Keratinocyte (primary cell): ENCODE results near the gene ARL15. TPM values are rescaled to one million over a fixed set of nuclear protein-coding genes. Genes with fewer than 3 reads are reported as not detected.

Experiments used
- DNase-seq: peaks from one replicate; pipeline ENCODE4 v3.0.0-alpha.2; 2011; ENCODE audit warnings: low read depth, missing footprints, low spot score
- FAIRE-seq: peaks from 2 replicates; lab custom pipeline; 2011; peaks lifted over from hg19 to GRCh38; lab: Jason Lieb, UNC
- H2AFZ ChIP-seq: 2 replicates; pipeline ENCODE4 v1.6.0; 2012; ENCODE audit warnings: low read length, control low read depth, inconsistent platforms; ENCODE audit not compliant: control insufficient read depth
- H3K27ac ChIP-seq: 2 replicates; pipeline ENCODE4 v1.5.1; 2011; ENCODE audit warnings: low read length; ENCODE audit not compliant: control insufficient read depth, insufficient read depth
- H3K27me3 ChIP-seq: 3 replicates; pipeline ENCODE4 v1.6.0; 2011; ENCODE audit warnings: low read length; ENCODE audit not compliant: control insufficient read depth, insufficient read depth; ENCODE audit errors: extremely low read depth
- H3K36me3 ChIP-seq, 2 experiments: 2 replicates in 1 of 2; 3 replicates in 1 of 2; pipeline ENCODE4 v1.5.1; 2011; ENCODE audit warnings: low read length in 2 of 2, mild to moderate bottlenecking in 1 of 2; ENCODE audit not compliant: control insufficient read depth in 2 of 2, insufficient read depth in 2 of 2; ENCODE audit errors: extremely low read depth in 1 of 2
- H3K4me1 ChIP-seq: 3 replicates; pipeline ENCODE4 v1.5.1; 2011; ENCODE audit warnings: low read length; ENCODE audit not compliant: control insufficient read depth, insufficient read depth; ENCODE audit errors: extremely low read depth
- H3K4me2 ChIP-seq: 3 replicates; pipeline ENCODE4 v1.6.0; 2011; ENCODE audit warnings: low read depth, low read length; ENCODE audit not compliant: control insufficient read depth, insufficient read depth; ENCODE audit errors: extremely low read depth
- H3K4me3 ChIP-seq, 3 experiments: fragments of 200-600 bp in 1 of 3; sonication (generic) in 1 of 3; 2 replicates in 2 of 3; 3 replicates in 1 of 3; pipeline ENCODE4 v1.5.1; 2011 to 2016; ENCODE audit warnings: low read length in 3 of 3, mild to moderate bottlenecking in 3 of 3, control low read depth in 2 of 3, inconsistent platforms in 1 of 3, low read depth in 1 of 3, mixed read lengths in 1 of 3, mixed run types in 1 of 3, moderate library complexity in 1 of 3; ENCODE audit not compliant: control insufficient read depth in 2 of 3, insufficient read depth in 2 of 3; ENCODE audit errors: extremely low read depth in 1 of 3
- H3K79me2 ChIP-seq: 2 replicates; pipeline ENCODE4 v1.6.0; 2012; ENCODE audit warnings: low read length; ENCODE audit not compliant: control insufficient read depth, insufficient read depth
- H3K9ac ChIP-seq: 3 replicates; pipeline ENCODE4 v1.6.0; 2011; ENCODE audit warnings: low read length; ENCODE audit not compliant: control insufficient read depth, insufficient read depth; ENCODE audit errors: extremely low read depth
- H3K9me1 ChIP-seq: 3 replicates; pipeline ENCODE4 v1.6.0; 2011; ENCODE audit warnings: low read length; ENCODE audit not compliant: control insufficient read depth, insufficient read depth; ENCODE audit errors: extremely low read depth
- H3K9me3 ChIP-seq: 2 replicates; pipeline ENCODE4 v1.5.1; 2012; ENCODE audit warnings: low read depth, low read length; ENCODE audit not compliant: control insufficient read depth
- H4K20me1 ChIP-seq: 3 replicates; pipeline ENCODE4 v1.6.0; 2011; ENCODE audit warnings: low read length; ENCODE audit not compliant: control insufficient read depth, insufficient read depth; ENCODE audit errors: extremely low read depth
- EZH2 ChIP-seq: IDR thresholded peaks from one replicate; pipeline ENCODE4 v1.6.1; 2012; ENCODE audit warnings: inconsistent platforms, mild to moderate bottlenecking, low read length, moderate library complexity
- dilution Hi-C: fragments of 300-500 bp; cut with MboI; formaldehyde crosslinking; loops from one replicate; pipeline ENCODE4 v1.7.0; 2020; ENCODE audit warnings: low sequenced_read_pairs; ENCODE audit not compliant: extremely low pct_ligation_motif_present
- polyA minus RNA-seq, 3 experiments: library from RNA; depleted of rRNA, polyadenylated mRNA; stranded (reverse); fragments of >200 nt; gene quantifications; 1 replicate in 1 of 3; 2 replicates in 1 of 3; 3 replicates in 1 of 3; pipeline ENCODE4 v1.2.3, GENCODE V29; 2011
- polyA plus RNA-seq, 5 experiments: library from polyadenylated mRNA; depleted of rRNA in 3 of 5; stranded (reverse) in 3 of 5; stranded (forward) in 1 of 5; unstranded in 1 of 5; fragments of >200 nt; gene quantifications; 1 replicate in 1 of 5; 2 replicates in 3 of 5; 3 replicates in 1 of 5; pipeline versions ENCODE4 v1.2.1 to v1.2.3, GENCODE V29; 2011 to 2012; ENCODE audit warnings: missing spikeins in 2 of 5, low read depth in 1 of 5, low replicate concordance in 1 of 5
- TF ChIP-seq, protein P1 (sequence below), 3 experiments: IDR thresholded peaks in 1 of 3; conservative IDR thresholded peaks in 1 of 3; optimal IDR thresholded peaks in 1 of 3; 2 replicates in 2 of 3; 3 replicates in 1 of 3; pipeline versions ENCODE3 to v1.5.1; 2011; ENCODE audit warnings: low read length in 3 of 3, mild to moderate bottlenecking in 3 of 3, moderate library complexity in 2 of 3, control low read depth in 1 of 3, inconsistent platforms in 1 of 3; ENCODE audit not compliant: insufficient read depth in 2 of 3; ENCODE audit errors: extremely low read depth in 1 of 3

Gene ARL15
- polyA plus RNA-seq (17.1 to 24.7 TPM (median 19.7 TPM) in 3 replicates), polyA minus RNA-seq (20.1 to 59.1 TPM (median 50.1 TPM) in 3 replicates)
- 1.9 TPM for polyA plus RNA-seq (2011; ENCODE audit: low read depth)
- polyA plus RNA-seq (2011; cell fraction: cytosol; rRNA removed) = 13.7 and 17.9 TPM in 2 replicates
- 12.2 and 15.1 TPM in 2 replicates for polyA plus RNA-seq (2011; cell fraction: nucleus; rRNA removed)
- polyA plus RNA-seq (2012; ENCODE audit: low replicate concordance) = 8.2 and 16.0 TPM in 2 replicates
- 10.7 TPM for polyA minus RNA-seq (2011; cell fraction: cytosol; rRNA and poly(A)+ RNA removed)
- 43.6 and 84.3 TPM in 2 replicates for polyA minus RNA-seq (2011; cell fraction: nucleus; rRNA and poly(A)+ RNA removed)

DNA sequence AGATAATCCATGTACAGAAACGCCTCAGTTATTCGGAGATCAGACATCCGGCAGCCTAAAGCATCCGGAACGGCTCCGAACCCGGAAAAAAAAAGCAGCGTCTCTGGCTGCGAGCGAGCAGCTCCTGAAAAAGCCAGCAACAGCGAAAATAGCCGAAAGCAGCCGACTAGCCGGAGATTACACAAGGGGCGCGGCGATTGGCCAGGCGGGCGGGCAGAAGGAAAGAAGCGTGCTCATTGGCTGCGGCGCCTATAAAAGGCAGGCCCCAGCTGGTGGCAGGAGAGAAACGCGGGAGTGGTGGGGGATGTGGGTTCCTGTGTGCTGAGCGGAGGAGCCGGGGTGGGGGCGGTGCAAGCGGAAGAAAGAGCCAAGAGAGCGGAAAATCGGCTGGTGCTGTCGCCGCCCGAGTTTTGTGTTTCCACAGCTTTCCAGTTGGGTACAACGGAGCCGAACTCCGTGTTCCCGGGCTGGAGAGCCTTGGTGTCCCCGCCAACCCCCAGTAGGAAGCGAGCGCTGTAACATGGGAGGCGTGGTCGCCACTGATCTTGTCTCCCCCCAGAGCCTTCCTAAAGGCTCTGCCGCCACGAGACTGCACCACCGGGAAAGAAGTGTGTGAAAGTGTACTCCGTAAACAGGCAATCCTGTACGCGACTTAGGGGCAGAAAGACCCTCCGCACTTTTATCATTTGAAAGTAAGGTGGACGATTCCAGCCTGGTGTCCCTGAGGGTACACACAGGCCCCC is at the start of gene ARL15:
ARL15 (minus strand) TSS at position 141 of the 743 bp plus-strand sequence.
- Histone ChIP-seq H3K4me2 (peak within 1 kb of the TSS; percentile 100), H3K9me1 (no peaks in the 10 kb centered on the region), H3K79me2 (peaks cover 29% of the 10 kb centered on the region), H3K4me1 (peaks cover 12% of the 10 kb centered on the region), H3K27ac (peak within 1 kb of the TSS; percentile 81), H3K9me3 (no peaks in the 10 kb centered on the region), H3K36me3 (no peaks in the 10 kb centered on the region), H3K4me3 (peak within 1 kb of the TSS; percentile 86 to 98 (median 94)), H2AFZ (peak within 1 kb of the TSS; percentile 96), H3K27me3 (no peaks in the 10 kb centered on the region), H4K20me1 (no peaks in the 10 kb centered on the region), H3K9ac (peak within 1 kb of the TSS; percentile 91)
- peak; percentile 58 for DNase-seq
- dilution Hi-C loops = no loop called here
- TF ChIP-seq, protein P1, sequence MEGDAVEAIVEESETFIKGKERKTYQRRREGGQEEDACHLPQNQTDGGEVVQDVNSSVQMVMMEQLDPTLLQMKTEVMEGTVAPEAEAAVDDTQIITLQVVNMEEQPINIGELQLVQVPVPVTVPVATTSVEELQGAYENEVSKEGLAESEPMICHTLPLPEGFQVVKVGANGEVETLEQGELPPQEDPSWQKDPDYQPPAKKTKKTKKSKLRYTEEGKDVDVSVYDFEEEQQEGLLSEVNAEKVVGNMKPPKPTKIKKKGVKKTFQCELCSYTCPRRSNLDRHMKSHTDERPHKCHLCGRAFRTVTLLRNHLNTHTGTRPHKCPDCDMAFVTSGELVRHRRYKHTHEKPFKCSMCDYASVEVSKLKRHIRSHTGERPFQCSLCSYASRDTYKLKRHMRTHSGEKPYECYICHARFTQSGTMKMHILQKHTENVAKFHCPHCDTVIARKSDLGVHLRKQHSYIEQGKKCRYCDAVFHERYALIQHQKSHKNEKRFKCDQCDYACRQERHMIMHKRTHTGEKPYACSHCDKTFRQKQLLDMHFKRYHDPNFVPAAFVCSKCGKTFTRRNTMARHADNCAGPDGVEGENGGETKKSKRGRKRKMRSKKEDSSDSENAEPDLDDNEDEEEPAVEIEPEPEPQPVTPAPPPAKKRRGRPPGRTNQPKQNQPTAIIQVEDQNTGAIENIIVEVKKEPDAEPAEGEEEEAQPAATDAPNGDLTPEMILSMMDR (optimal IDR thresholded peaks at IDR 0.05 in 1 of 3, IDR thresholded peaks at IDR 0.05 in 1 of 3, conservative IDR thresholded peaks at IDR 0.05 in 1 of 3; ENCODE audit: extremely low read depth in 1 of 3, insufficient read depth in 2 of 3, low read length in 3 of 3) = no peak
- no peak for TF ChIP-seq EZH2
- FAIRE-seq = peak; percentile 48

DNA sequence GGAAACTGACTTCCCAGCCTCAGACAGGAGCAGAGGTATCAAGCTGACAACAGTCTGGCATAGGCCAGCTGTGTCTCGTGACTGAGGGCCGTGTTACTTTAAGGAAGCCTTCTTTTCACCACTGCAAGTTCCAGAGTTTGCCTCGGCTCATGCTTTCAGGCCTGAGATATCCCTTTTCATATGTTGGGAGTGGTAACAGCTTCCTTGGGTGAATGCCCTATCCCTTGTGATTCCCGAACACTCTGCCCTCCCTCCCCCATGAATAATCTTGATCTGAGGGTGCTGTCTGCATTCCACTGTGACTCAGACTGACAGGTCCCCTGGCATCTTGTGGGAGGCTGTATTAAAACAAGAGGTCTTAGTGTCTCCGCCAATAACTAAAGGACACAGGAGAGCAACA is 49.7 kb upstream of the ARL15 start:
- no peaks in the 10 kb centered on the region for H3K79me2 ChIP-seq
- no peaks in the 10 kb centered on the region for H4K20me1 ChIP-seq
- H3K27me3 ChIP-seq = no peaks in the 10 kb centered on the region
- H3K4me2 ChIP-seq = peak overlapping the region; percentile 24
- H3K9ac ChIP-seq = peak overlapping the region; percentile 1
- H2AFZ ChIP-seq = peak overlapping the region; percentile 86
- H3K9me3 ChIP-seq = no peaks in the 10 kb centered on the region
- H3K27ac ChIP-seq = peak overlapping the region; percentile 22
- DNase-seq (peak; percentile 36), FAIRE-seq (peak; percentile 86)
- TF ChIP-seq, protein P1 (optimal IDR thresholded peaks at IDR 0.05 in 1 of 3, IDR thresholded peaks at IDR 0.05 in 1 of 3, conservative IDR thresholded peaks at IDR 0.05 in 1 of 3; ENCODE audit: extremely low read depth in 1 of 3, insufficient read depth in 2 of 3, low read length in 3 of 3) = no peak
- peaks cover 19% of the 10 kb centered on the region for H3K4me1 ChIP-seq
- dilution Hi-C loops = no loop called here
- H3K4me3 ChIP-seq = no peak overlapping the region
- no peaks in the 10 kb centered on the region for H3K36me3 ChIP-seq
- H3K9me1 ChIP-seq = no peaks in the 10 kb centered on the region
